Stomach (tissue), 9 donors: ENCODE results near the gene PRICKLE2. TPM values are rescaled to one million over a fixed set of nuclear protein-coding genes. Genes with fewer than 3 reads are reported as not detected.

ENCODE experiments used
- DNase-seq, 2 donors: peaks; one replicate each; pipeline versions ENCODE4 v3.0.0 to v3.0.0-alpha.2; 2013 to 2019
- H3K27ac ChIP-seq, 5 donors: fragments of 200-600 bp in 4 of 5; sonication (generic) in 4 of 5; one replicate each; pipeline ENCODE4 v1.5.1; 2013 to 2019; ENCODE audit warnings: mild to moderate bottlenecking in 1 of 5, moderate library complexity in 1 of 5
- H3K27me3 ChIP-seq, 3 donors: fragments of 200-600 bp; sonication (generic); one replicate each; pipeline ENCODE4 v1.5.1; 2017 to 2019; ENCODE audit warnings: mixed run types in 1 of 3
- H3K36me3 ChIP-seq, 4 donors: fragments of 200-600 bp; sonication (generic); 1 replicate in 3 of 4; 2 replicates in 1 of 4; pipeline ENCODE4 v1.5.1; 2016 to 2019
- H3K4me1 ChIP-seq, 4 donors: fragments of 200-600 bp; sonication (generic); one replicate each; pipeline ENCODE4 v1.5.1; 2016 to 2019
- H3K4me3 ChIP-seq, 4 donors: fragments of 200-600 bp; sonication (generic) in 3 of 4; one replicate each; pipeline ENCODE4 v1.5.1; 2016 to 2019; ENCODE audit warnings: mild to moderate bottlenecking in 1 of 4
- H3K9me3 ChIP-seq, 4 donors: fragments of 200-600 bp; sonication (generic); one replicate each; pipeline ENCODE4 v1.5.1; 2016 to 2019
- EP300 ChIP-seq: sonication (generic); formaldehyde crosslinking; IDR thresholded peaks from one replicate; pipeline ENCODE4 v1.6.1; 2017; ENCODE audit warnings: antibody characterized with exemption
- POLR2A ChIP-seq, 4 donors: fragments of 450-650 bp; IDR thresholded peaks; one replicate each; pipeline ENCODE4 v1.6.1; 2016; ENCODE audit warnings: antibody characterized with exemption in 4 of 4, control low read depth in 2 of 4, mild to moderate bottlenecking in 1 of 4, moderate library complexity in 1 of 4
- POLR2AphosphoS5 ChIP-seq, 3 donors: sonication (generic); formaldehyde crosslinking; IDR thresholded peaks; one replicate each; pipeline ENCODE4 v1.6.1; 2016; ENCODE audit warnings: antibody characterized with exemption in 3 of 3
- WGBS, 5 donors: extraction: QIAGEN DNeasy Blood & Tissue Kit in 3 of 5; methylation state at CpG; one replicate each; pipeline versions ENCODE4 v1.1.5 to v1.1.7; 2013 to 2018; 5-methylcytosine and 5-hydroxymethylcytosine counted together
- intact Hi-C: fragments of 100-400 bp; cut with DNase I; formaldehyde crosslinking; loops from one replicate; pipeline ENCODE4 v1.15.1; 2023; ENCODE audit warnings: low total_unique reads
- polyA plus RNA-seq, 3 donors: library from polyadenylated mRNA; stranded (reverse); fragments of 200-250 nt; gene quantifications; one replicate each; pipeline ENCODE4 v1.2.3, GENCODE V29; 2013
- total RNA-seq, 5 donors: library from RNA; depleted of rRNA; stranded (reverse); fragments of >200 nt; gene quantifications; one replicate each; pipeline versions ENCODE4 v1.1.0 to v1.2.3, GENCODE V29; 2014 to 2016
- TF ChIP-seq, protein P1 (sequence below), 7 experiments: fragments of 450-650 bp in 4 of 7; fragments of 200-600 bp in 3 of 7; sonication (generic) in 3 of 7; IDR thresholded peaks; one replicate each; pipeline ENCODE4 v1.5.1; 2016 to 2019; ENCODE audit warnings: antibody characterized with exemption in 7 of 7, control low read depth in 2 of 7, mild to moderate bottlenecking in 1 of 7
- donor health status: healthy with polysubstance abuse.
- donor health status: Bipolar disorder and iron deficiency.
- donor health status: healthy.

Gene PRICKLE2
- total and polyA plus RNA-seq, 8 donors: 3.7 to 59.1 (median 21.0) TPM

DNA sequence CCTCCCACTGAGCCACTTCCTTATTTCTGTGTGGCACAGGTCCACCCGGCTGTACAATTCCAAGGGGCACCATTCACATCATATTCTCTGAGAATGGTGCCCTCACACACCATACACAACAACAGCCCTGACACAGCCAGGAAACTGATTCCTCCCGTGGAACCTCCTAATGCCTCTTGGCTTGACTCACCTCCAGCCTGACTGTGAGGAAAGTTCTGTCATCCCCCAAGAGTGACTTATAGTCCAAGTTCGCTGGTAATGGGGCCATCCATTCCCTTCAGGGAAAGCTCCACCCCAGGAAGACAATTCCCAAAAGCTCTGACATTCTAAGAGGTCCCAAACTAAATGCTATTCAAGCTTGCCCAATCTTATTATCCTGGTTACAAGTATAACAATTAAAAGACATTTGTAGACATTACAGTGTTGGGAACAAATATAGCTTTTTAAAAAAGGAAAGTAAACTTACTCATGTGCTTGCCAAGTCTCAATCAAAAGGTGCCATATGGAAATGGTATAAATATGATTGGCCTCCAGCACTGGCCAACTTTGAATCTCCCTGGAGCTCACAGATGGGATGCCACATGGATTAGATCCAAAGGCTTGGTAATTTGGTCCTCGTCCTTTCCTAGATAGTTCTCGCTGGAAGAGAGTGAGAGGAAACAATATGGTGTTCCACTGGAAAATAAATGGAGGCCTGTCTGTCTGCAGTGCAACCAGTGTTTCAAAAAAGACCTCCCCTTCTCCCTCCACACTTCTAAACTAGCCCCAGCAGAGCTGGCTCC is 145.7 kb downstream of the PRICKLE2 start:
- Histone ChIP-seq H3K27me3 (no peaks in the 10 kb centered on the region), H3K4me3 (no peak overlapping the region), H3K9me3 (no peaks in the 10 kb centered on the region), H3K27ac (no peak overlapping the region), H3K36me3 (no peaks in the 10 kb centered on the region), H3K4me1 (no peaks in the 10 kb centered on the region)
- 84 to 89% (median 88%) methylated on average over 5 of the region's 5 CpGs for WGBS, 5 donors
- DNase-seq: no peak
- TF ChIP-seq, protein P1, sequence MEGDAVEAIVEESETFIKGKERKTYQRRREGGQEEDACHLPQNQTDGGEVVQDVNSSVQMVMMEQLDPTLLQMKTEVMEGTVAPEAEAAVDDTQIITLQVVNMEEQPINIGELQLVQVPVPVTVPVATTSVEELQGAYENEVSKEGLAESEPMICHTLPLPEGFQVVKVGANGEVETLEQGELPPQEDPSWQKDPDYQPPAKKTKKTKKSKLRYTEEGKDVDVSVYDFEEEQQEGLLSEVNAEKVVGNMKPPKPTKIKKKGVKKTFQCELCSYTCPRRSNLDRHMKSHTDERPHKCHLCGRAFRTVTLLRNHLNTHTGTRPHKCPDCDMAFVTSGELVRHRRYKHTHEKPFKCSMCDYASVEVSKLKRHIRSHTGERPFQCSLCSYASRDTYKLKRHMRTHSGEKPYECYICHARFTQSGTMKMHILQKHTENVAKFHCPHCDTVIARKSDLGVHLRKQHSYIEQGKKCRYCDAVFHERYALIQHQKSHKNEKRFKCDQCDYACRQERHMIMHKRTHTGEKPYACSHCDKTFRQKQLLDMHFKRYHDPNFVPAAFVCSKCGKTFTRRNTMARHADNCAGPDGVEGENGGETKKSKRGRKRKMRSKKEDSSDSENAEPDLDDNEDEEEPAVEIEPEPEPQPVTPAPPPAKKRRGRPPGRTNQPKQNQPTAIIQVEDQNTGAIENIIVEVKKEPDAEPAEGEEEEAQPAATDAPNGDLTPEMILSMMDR (IDR thresholded peaks at IDR 0.05): no peak
- TF ChIP-seq EP300 (no peak), POLR2A (IDR thresholded peaks at IDR 0.05) (no peak), POLR2AphosphoS5 (IDR thresholded peaks at IDR 0.05) (no peak)
- intact Hi-C loops: no loop called here

DNA sequence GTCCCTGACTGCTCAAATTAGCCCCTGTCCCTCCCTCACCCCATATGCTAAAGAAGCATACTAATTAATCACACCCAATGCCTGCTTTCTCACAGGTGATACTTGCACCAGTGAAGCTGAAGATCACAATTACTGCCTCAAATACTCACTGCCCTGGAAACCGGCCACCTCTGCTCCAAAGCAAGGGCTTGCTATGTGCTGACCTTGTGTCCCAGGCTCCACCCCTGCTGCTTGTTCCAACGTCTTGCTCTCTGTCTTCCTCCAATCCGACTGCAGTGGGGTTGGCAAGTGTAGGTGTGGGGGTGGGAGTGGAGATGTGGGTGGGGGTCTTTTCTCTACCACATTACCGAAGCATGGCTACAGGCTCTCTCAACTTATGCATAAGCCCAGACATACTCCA is 146.3 kb downstream of the PRICKLE2 start:
- intact Hi-C loops: no loop called here
- Histone ChIP-seq H3K9me3 (no peaks in the 10 kb centered on the region), H3K4me1 (no peaks in the 10 kb centered on the region), H3K27me3 (no peaks in the 10 kb centered on the region), H3K27ac (no peak overlapping the region), H3K36me3 (no peaks in the 10 kb centered on the region), H3K4me3 (no peak overlapping the region)
- no peak for DNase-seq
- TF ChIP-seq EP300: no peak
- TF ChIP-seq, protein P1 (IDR thresholded peaks at IDR 0.05): no peak
- TF ChIP-seq POLR2AphosphoS5 (IDR thresholded peaks at IDR 0.05): no peak
- TF ChIP-seq POLR2A (IDR thresholded peaks at IDR 0.05): no peak
- WGBS, 5 donors: 56 to 63% (median 59%) methylated on average over 4 of the region's 4 CpGs

DNA sequence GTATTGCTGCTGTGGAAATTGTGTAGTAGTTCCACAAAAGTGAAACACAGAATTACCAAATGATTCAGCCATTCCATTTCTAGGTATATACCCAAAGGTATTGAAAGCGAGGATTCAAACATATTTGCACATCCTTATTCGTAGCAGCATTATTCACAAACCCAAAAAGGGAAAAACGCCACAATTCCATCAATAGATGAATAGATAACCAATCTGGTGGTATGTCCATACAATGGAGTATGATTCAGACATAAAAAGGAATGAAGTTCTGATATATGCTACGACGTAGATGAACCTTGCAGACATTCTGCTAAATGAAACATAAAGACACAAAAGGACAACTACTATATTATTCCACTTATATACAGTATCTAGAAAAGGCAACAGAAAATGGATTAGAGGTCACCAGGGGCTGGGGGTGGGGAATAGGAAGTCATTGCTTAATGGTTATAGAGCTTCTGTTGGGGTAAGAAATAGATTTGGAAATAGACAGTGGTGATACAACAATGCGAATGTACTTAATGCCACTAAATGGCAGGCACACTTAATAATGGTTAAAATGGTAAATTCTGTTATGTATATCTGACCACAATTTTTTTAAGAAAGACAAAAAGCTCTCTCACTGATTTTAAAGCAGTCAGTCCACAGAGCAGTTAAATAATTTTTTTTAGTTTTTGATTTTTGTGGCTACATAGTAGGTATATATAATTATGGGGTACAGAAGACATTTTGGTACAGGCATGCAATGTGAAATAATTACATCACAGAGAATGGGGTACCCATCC is 150.2 kb downstream of the PRICKLE2 start:
- no peak overlapping the region for H3K4me3 ChIP-seq
- 84 to 93% (median 87%) methylated on average over 6 of the region's 6 CpGs for WGBS, 5 donors
- H3K27me3 ChIP-seq: no peaks in the 10 kb centered on the region
- TF ChIP-seq POLR2A (IDR thresholded peaks at IDR 0.05): no peak
- TF ChIP-seq EP300: no peak
- TF ChIP-seq, protein P1 (IDR thresholded peaks at IDR 0.05): no peak
- H3K27ac ChIP-seq: no peak overlapping the region
- no peaks in the 10 kb centered on the region for H3K36me3 ChIP-seq
- no peaks in the 10 kb centered on the region for H3K9me3 ChIP-seq
- H3K4me1 ChIP-seq: no peaks in the 10 kb centered on the region
- DNase-seq: no peak
- intact Hi-C loops: no loop called here

DNA sequence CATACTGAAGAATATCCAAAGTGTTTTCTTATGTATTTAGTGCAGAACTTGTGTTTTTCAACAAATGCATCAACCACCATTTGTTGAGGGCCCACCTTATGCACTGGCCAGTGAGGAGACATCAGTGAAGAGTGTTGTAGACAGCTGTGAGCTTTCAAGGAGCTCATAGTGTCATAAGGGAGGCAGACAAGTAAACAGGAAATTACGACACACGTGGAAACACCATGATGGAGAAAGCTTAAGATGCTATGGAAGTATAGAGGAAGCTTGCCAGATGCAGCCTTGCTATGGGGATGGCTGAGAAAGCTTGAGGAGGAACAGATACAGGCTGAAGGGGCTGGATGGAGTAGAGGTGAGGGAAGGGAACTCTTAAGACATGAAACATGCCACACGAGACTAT is 151.2 kb downstream of the PRICKLE2 start:
- no peak for TF ChIP-seq POLR2A (IDR thresholded peaks at IDR 0.05)
- TF ChIP-seq POLR2AphosphoS5 (IDR thresholded peaks at IDR 0.05): no peak
- TF ChIP-seq, protein P1 (IDR thresholded peaks at IDR 0.05): no peak
- no peak for TF ChIP-seq EP300
- H3K36me3 ChIP-seq: no peaks in the 10 kb centered on the region
- peak in 1 of 2 donors; percentile 60 for DNase-seq
- WGBS, 5 donors: 39 to 69% (median 61%) methylated on average over 3 of the region's 3 CpGs
- H3K4me1 ChIP-seq: no peaks in the 10 kb centered on the region
- intact Hi-C loops: no loop called here
- H3K9me3 ChIP-seq: no peaks in the 10 kb centered on the region
- no peak overlapping the region for H3K4me3 ChIP-seq
- no peaks in the 10 kb centered on the region for H3K27me3 ChIP-seq
- no peak overlapping the region for H3K27ac ChIP-seq
